WTC11 (cell line): ENCODE data around the gene RAP2B. TPM values are rescaled to one million over a fixed set of nuclear protein-coding genes. Genes with fewer than 3 reads are reported as not detected.

Experiments
- ATAC-seq: fragments of 200-7000 bp; cut with Tn5 transposase; 2 replicates; pipeline ENCODE4 v1.10.0; 2021; ENCODE audit warnings: mild to moderate bottlenecking, moderate library complexity
- CTCF ChIA-PET: fragments of 300-600 bp; sonication (Branson Sonifier 250); formaldehyde crosslinking; loops from one replicate; lab custom pipeline; 2021; ENCODE audit warnings: antibody characterized with exemption; lab: Charles Lee
- POLR2A ChIA-PET: fragments of 350-600 bp; sonication (Branson Sonifier 250); formaldehyde crosslinking; loops from one replicate; lab custom pipeline; 2021; ENCODE audit warnings: antibody characterized with exemption; lab: Charles Lee
- DNase-seq: peaks from one replicate; pipeline ENCODE4 v3.0.0; 2021; ENCODE audit warnings: low spot score
- H3K27ac Mint-ChIP-seq: 2 replicates; pipeline ENCODE4 v1.8.0; 2021; ENCODE audit warnings: mixed read lengths
- H3K27me3 Mint-ChIP-seq: 2 replicates; pipeline ENCODE4 v1.8.0; 2021; ENCODE audit warnings: low read depth, mild to moderate bottlenecking, moderate library complexity, mixed read lengths
- H3K36me3 Mint-ChIP-seq: 2 replicates; pipeline ENCODE4 v1.8.0; 2021; ENCODE audit warnings: mixed read lengths
- H3K4me1 Mint-ChIP-seq: 2 replicates; pipeline ENCODE4 v1.8.0; 2022; ENCODE audit warnings: mixed read lengths
- H3K4me3 Mint-ChIP-seq: 2 replicates; pipeline ENCODE4 v1.8.0; 2021; ENCODE audit warnings: mild to moderate bottlenecking, moderate library complexity, mixed read lengths
- H3K9me3 Mint-ChIP-seq: 2 replicates; pipeline ENCODE4 v1.8.0; 2021; ENCODE audit warnings: mixed read lengths
- AFF4 ChIP-seq: sonication (generic); formaldehyde crosslinking; IDR thresholded peaks from 2 replicates; pipeline ENCODE4 v1.8.1; 2023; ENCODE audit warnings: mild to moderate bottlenecking, missing genetic modification reagents, borderline replicate concordance
- CDX4 ChIP-seq: fragments of 250-450 bp; sonication (Bioruptor Pico); IDR thresholded peaks from 2 replicates; pipeline ENCODE4 v1.9.0; 2021; ENCODE audit warnings: moderate library complexity, mild to moderate bottlenecking, inconsistent platforms, borderline replicate concordance
- E2F4 ChIP-seq: sonication (generic); formaldehyde crosslinking; IDR thresholded peaks from 2 replicates; pipeline ENCODE4 v1.8.1; 2022; ENCODE audit warnings: low read depth, mild to moderate bottlenecking, moderate library complexity, missing genetic modification reagents, borderline replicate concordance
- ELF4 ChIP-seq: sonication (generic); formaldehyde crosslinking; IDR thresholded peaks from 2 replicates; pipeline ENCODE4 v1.8.1; 2022; ENCODE audit warnings: low read depth, mild to moderate bottlenecking, moderate library complexity, missing genetic modification reagents
- ERG ChIP-seq: fragments of 250-450 bp; sonication (Bioruptor Pico); IDR thresholded peaks from 2 replicates; pipeline ENCODE4 v1.8.0; 2021; ENCODE audit warnings: mild to moderate bottlenecking
- ESRRA ChIP-seq: sonication (generic); formaldehyde crosslinking; IDR thresholded peaks from 2 replicates; pipeline ENCODE4 v1.8.1; 2022; ENCODE audit warnings: mild to moderate bottlenecking, missing genetic modification reagents, borderline replicate concordance
- ETV6 ChIP-seq: sonication (generic); formaldehyde crosslinking; IDR thresholded peaks from 2 replicates; pipeline ENCODE4 v1.8.1; 2022; ENCODE audit warnings: mild to moderate bottlenecking, missing genetic modification reagents
- FOXK1 ChIP-seq: sonication (generic); formaldehyde crosslinking; IDR thresholded peaks from 2 replicates; pipeline ENCODE4 v1.8.0; 2022; ENCODE audit warnings: mild to moderate bottlenecking, moderate library complexity, missing genetic modification reagents
- JAZF1 ChIP-seq: fragments of 250-450 bp; sonication (Bioruptor Pico); IDR thresholded peaks from 2 replicates; pipeline ENCODE4 v1.9.0; 2021; ENCODE audit warnings: moderate library complexity, mild to moderate bottlenecking, inconsistent platforms
- NR2C2 ChIP-seq: sonication (generic); formaldehyde crosslinking; IDR thresholded peaks from 2 replicates; pipeline ENCODE4 v1.8.0; 2022; ENCODE audit warnings: mild to moderate bottlenecking, missing genetic modification reagents
- SMAD3 ChIP-seq: sonication (generic); formaldehyde crosslinking; IDR thresholded peaks from 2 replicates; pipeline ENCODE4 v1.8.0; 2022; ENCODE audit warnings: missing genetic modification reagents, mild to moderate bottlenecking, borderline replicate concordance
- ZNF281 ChIP-seq: sonication (generic); formaldehyde crosslinking; IDR thresholded peaks from 2 replicates; pipeline ENCODE4 v1.8.0; 2023; ENCODE audit warnings: mild to moderate bottlenecking, missing genetic modification reagents
- ZNF396 ChIP-seq: fragments of 250-450 bp; sonication (Bioruptor Pico); IDR thresholded peaks from 2 replicates; pipeline ENCODE4 v1.8.0; 2021; ENCODE audit warnings: mild to moderate bottlenecking, moderate library complexity, borderline replicate concordance
- ZNF416 ChIP-seq: fragments of 250-450 bp; sonication (Bioruptor Pico); IDR thresholded peaks from 2 replicates; pipeline ENCODE4 v1.9.0; 2021; ENCODE audit warnings: mild to moderate bottlenecking, inconsistent platforms
- ZSCAN18 ChIP-seq: fragments of 250-450 bp; sonication (Bioruptor Pico); IDR thresholded peaks from 2 replicates; pipeline ENCODE4 v2.1.2; 2022; ENCODE audit warnings: mild to moderate bottlenecking, moderate library complexity
- total RNA-seq: library from RNA; stranded (reverse); gene quantifications from 3 replicates; pipeline ENCODE4 v1.2.3, GENCODE V29; 2021
- TF ChIP-seq, protein P1 (sequence below): sonication (generic); formaldehyde crosslinking; IDR thresholded peaks from 2 replicates; pipeline ENCODE4 v1.8.1; 2023; ENCODE audit warnings: mild to moderate bottlenecking, missing genetic modification reagents
- TF ChIP-seq, protein P2 (sequence below): fragments of 250-450 bp; sonication (Bioruptor Pico); IDR thresholded peaks from 2 replicates; pipeline ENCODE4 v1.9.0; 2021; ENCODE audit warnings: mild to moderate bottlenecking
- TF ChIP-seq, protein P3 (sequence below): sonication (generic); formaldehyde crosslinking; conservative IDR thresholded peaks from 2 replicates; pipeline ENCODE4 v1.8.1; 2023; ENCODE audit warnings: mild to moderate bottlenecking, low read depth, missing genetic modification reagents, moderate library complexity

The RAP2B gene
- total RNA-seq, 1 experiment from 2014 or later = 25.6 TPM

GRCh38 chr3:153115326-153115725 is 46.7 kb upstream of the RAP2B start:
- no peaks in the 10 kb centered on the region for H3K36me3 Mint-ChIP-seq
- ChIA-PET POLR2A (interaction anchor here (0.6 kb wide), 1 partner anchor 95 kb away, joined by 10 read pairs; no protein-coding TSS in a partner anchor), CTCF (no interaction called here)
- peaks cover 3% of the 10 kb centered on the region for H3K9me3 Mint-ChIP-seq
- no peak overlapping the region for H3K4me3 Mint-ChIP-seq
- no peaks in the 10 kb centered on the region for H3K4me1 Mint-ChIP-seq
- no peak for DNase-seq
- H3K27me3 Mint-ChIP-seq = no peaks in the 10 kb centered on the region
- no peak overlapping the region for H3K27ac Mint-ChIP-seq
- no peak for ATAC-seq
- TF ChIP-seq ZSCAN18 = no peak
- TF ChIP-seq, protein P1, sequence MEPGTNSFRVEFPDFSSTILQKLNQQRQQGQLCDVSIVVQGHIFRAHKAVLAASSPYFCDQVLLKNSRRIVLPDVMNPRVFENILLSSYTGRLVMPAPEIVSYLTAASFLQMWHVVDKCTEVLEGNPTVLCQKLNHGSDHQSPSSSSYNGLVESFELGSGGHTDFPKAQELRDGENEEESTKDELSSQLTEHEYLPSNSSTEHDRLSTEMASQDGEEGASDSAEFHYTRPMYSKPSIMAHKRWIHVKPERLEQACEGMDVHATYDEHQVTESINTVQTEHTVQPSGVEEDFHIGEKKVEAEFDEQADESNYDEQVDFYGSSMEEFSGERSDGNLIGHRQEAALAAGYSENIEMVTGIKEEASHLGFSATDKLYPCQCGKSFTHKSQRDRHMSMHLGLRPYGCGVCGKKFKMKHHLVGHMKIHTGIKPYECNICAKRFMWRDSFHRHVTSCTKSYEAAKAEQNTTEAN (CRISPR knock-in tag) = no peak
- TF ChIP-seq, protein P2, sequence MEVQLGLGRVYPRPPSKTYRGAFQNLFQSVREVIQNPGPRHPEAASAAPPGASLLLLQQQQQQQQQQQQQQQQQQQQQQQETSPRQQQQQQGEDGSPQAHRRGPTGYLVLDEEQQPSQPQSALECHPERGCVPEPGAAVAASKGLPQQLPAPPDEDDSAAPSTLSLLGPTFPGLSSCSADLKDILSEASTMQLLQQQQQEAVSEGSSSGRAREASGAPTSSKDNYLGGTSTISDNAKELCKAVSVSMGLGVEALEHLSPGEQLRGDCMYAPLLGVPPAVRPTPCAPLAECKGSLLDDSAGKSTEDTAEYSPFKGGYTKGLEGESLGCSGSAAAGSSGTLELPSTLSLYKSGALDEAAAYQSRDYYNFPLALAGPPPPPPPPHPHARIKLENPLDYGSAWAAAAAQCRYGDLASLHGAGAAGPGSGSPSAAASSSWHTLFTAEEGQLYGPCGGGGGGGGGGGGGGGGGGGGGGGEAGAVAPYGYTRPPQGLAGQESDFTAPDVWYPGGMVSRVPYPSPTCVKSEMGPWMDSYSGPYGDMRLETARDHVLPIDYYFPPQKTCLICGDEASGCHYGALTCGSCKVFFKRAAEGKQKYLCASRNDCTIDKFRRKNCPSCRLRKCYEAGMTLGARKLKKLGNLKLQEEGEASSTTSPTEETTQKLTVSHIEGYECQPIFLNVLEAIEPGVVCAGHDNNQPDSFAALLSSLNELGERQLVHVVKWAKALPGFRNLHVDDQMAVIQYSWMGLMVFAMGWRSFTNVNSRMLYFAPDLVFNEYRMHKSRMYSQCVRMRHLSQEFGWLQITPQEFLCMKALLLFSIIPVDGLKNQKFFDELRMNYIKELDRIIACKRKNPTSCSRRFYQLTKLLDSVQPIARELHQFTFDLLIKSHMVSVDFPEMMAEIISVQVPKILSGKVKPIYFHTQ (CRISPR knock-in tag) = no peak
- no peak for TF ChIP-seq CDX4 (CRISPR knock-in tag)
- TF ChIP-seq, protein P3, sequence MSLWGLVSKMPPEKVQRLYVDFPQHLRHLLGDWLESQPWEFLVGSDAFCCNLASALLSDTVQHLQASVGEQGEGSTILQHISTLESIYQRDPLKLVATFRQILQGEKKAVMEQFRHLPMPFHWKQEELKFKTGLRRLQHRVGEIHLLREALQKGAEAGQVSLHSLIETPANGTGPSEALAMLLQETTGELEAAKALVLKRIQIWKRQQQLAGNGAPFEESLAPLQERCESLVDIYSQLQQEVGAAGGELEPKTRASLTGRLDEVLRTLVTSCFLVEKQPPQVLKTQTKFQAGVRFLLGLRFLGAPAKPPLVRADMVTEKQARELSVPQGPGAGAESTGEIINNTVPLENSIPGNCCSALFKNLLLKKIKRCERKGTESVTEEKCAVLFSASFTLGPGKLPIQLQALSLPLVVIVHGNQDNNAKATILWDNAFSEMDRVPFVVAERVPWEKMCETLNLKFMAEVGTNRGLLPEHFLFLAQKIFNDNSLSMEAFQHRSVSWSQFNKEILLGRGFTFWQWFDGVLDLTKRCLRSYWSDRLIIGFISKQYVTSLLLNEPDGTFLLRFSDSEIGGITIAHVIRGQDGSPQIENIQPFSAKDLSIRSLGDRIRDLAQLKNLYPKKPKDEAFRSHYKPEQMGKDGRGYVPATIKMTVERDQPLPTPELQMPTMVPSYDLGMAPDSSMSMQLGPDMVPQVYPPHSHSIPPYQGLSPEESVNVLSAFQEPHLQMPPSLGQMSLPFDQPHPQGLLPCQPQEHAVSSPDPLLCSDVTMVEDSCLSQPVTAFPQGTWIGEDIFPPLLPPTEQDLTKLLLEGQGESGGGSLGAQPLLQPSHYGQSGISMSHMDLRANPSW (CRISPR knock-in tag) = no peak
- TF ChIP-seq JAZF1 = no peak
- TF ChIP-seq NR2C2 (CRISPR knock-in tag) = no peak
- no peak for TF ChIP-seq ZNF416 (CRISPR knock-in tag)
- no peak for TF ChIP-seq FOXK1 (CRISPR knock-in tag)
- no peak for TF ChIP-seq AFF4
- TF ChIP-seq SMAD3 (CRISPR knock-in tag) = no peak
- no peak for TF ChIP-seq ZNF281 (CRISPR knock-in tag)
- no peak for TF ChIP-seq ELF4 (CRISPR knock-in tag)
- TF ChIP-seq ZNF396 = no peak
- TF ChIP-seq ERG (CRISPR knock-in tag) = no peak
- no peak for TF ChIP-seq ETV6 (CRISPR knock-in tag)
- TF ChIP-seq ESRRA (CRISPR knock-in tag) = no peak
- TF ChIP-seq E2F4 = no peak
